ENCODE results near the gene MMP17. TPM values are rescaled to one million over a fixed set of nuclear protein-coding genes. Genes with fewer than 3 reads are reported as not detected.
"Not testable (repeated sequence)": the region's sequence is repeated elsewhere in the genome, so short reads cannot be mapped to it uniquely, and the experiment has no call there.

MMP17 gene
- total RNA-seq, 1 experiment from 2014 or later = 12.6 TPM

- H3K27ac ChIP-seq (ENCODE audit: low read depth, low read length, poor library complexity, severe bottlenecking) = no peak overlapping the region
- ChIA-PET POLR2A (ENCODE audit: low non-redundant PET) (no interaction called here), CTCF (no interaction called here)
- no peaks in the 10 kb centered on the region for H3K9me3 ChIP-seq (ENCODE audit: low read depth, low read length, poor library complexity, severe bottlenecking)
- TF ChIP-seq, protein P1, sequence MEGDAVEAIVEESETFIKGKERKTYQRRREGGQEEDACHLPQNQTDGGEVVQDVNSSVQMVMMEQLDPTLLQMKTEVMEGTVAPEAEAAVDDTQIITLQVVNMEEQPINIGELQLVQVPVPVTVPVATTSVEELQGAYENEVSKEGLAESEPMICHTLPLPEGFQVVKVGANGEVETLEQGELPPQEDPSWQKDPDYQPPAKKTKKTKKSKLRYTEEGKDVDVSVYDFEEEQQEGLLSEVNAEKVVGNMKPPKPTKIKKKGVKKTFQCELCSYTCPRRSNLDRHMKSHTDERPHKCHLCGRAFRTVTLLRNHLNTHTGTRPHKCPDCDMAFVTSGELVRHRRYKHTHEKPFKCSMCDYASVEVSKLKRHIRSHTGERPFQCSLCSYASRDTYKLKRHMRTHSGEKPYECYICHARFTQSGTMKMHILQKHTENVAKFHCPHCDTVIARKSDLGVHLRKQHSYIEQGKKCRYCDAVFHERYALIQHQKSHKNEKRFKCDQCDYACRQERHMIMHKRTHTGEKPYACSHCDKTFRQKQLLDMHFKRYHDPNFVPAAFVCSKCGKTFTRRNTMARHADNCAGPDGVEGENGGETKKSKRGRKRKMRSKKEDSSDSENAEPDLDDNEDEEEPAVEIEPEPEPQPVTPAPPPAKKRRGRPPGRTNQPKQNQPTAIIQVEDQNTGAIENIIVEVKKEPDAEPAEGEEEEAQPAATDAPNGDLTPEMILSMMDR (conservative IDR thresholded peaks at IDR 0.05; ENCODE audit: low read depth, low read length) = no peak
- no peak for TF ChIP-seq EZH2 (IDR thresholded peaks at IDR 0.05; ENCODE audit: borderline replicate concordance, low read depth, low read length, poor library complexity, severe bottlenecking)
- H3K4me3 ChIP-seq (ENCODE audit: low read depth, low read length, poor library complexity, severe bottlenecking) = no peak overlapping the region
- no peak for DNase-seq (ENCODE audit: low spot score)
- no peaks in the 10 kb centered on the region for H3K4me1 ChIP-seq (ENCODE audit: insufficient read depth, low read length, poor library complexity, severe bottlenecking)
- BruUV-seq (replicated peaks) = no TSS peak
- intact Hi-C loops (cut with micrococcal nuclease; ENCODE audit: unreplicated experiment) = no loop called here
- H3K27me3 ChIP-seq (replicated peaks; ENCODE audit: insufficient read depth, low read depth, low read length, poor library complexity) = no peaks in the 10 kb centered on the region
- peaks cover 4% of the 10 kb centered on the region for H3K36me3 ChIP-seq (ENCODE audit: insufficient read depth, low read length, poor library complexity, severe bottlenecking)
Observed at GRCh38 chr12:131805421-131805820, 22.8 kb upstream of the MMP17 start.

- POLR2A ChIA-PET (ENCODE audit: low non-redundant PET) = no interaction called here
- TF ChIP-seq EZH2 (IDR thresholded peaks at IDR 0.05; ENCODE audit: borderline replicate concordance, low read depth, low read length, poor library complexity, severe bottlenecking) = no peak
- TF ChIP-seq, protein P1 (conservative IDR thresholded peaks at IDR 0.05; ENCODE audit: low read depth, low read length) = no peak
- intact Hi-C loops (cut with micrococcal nuclease; ENCODE audit: unreplicated experiment) = no loop called here
- H3K4me1 ChIP-seq (ENCODE audit: insufficient read depth, low read length, poor library complexity, severe bottlenecking) = no peaks in the 10 kb centered on the region
- H3K4me3 ChIP-seq (ENCODE audit: low read depth, low read length, poor library complexity, severe bottlenecking) = no peak overlapping the region
- no TSS peak for BruUV-seq (replicated peaks)
- no peaks in the 10 kb centered on the region for H3K27me3 ChIP-seq (replicated peaks; ENCODE audit: insufficient read depth, low read depth, low read length, poor library complexity)
- H3K27ac ChIP-seq (ENCODE audit: low read depth, low read length, poor library complexity, severe bottlenecking) = no peak overlapping the region
- CTCF ChIA-PET = no interaction called here
- H3K36me3 ChIP-seq (ENCODE audit: insufficient read depth, low read length, poor library complexity, severe bottlenecking) = no peaks in the 10 kb centered on the region
- H3K9me3 ChIP-seq (ENCODE audit: low read depth, low read length, poor library complexity, severe bottlenecking) = no peaks in the 10 kb centered on the region
- no peak for DNase-seq (ENCODE audit: low spot score)
Observed at GRCh38 chr12:131806674-131807073, 21.5 kb upstream of the MMP17 start.

DNA sequence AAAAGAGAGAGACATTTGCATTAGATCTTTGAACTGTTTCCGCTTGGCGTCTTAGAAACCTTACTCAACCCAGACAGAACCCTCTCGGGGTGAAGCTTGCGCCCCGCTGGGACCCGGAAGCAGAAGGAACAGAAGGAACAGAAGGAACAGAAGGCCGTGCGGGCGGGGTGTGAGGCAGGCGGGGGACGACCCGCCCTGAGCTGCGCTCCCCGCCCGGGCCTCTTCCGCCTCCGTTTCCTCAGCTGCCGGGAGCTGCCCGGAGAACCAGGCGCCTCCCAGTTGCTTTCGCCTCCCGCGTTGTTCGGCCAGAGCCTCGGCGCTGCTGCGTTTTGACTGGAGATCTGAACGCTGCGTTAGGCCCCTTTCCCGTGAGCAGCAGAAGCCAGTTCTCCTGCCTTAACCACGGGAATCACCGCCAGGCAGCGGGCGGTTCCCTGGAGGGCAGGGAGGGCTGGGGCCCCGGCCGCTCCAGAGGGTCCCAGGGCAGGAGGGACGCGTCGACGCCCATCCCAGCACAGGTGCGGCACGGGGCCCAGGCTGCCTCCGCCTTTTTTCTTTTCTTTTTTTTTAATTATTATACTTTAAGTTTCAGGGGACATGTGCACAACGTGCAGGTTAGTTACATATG, 19.3 kb upstream of the MMP17 start:
- intact Hi-C loops (cut with micrococcal nuclease; ENCODE audit: unreplicated experiment) = no loop called here
- Histone ChIP-seq H3K9me3 (ENCODE audit: low read depth, low read length, poor library complexity, severe bottlenecking) (no peaks in the 10 kb centered on the region), H3K27ac (ENCODE audit: low read depth, low read length, poor library complexity, severe bottlenecking) (no peak overlapping the region), H3K36me3 (ENCODE audit: insufficient read depth, low read length, poor library complexity, severe bottlenecking) (no peaks in the 10 kb centered on the region), H3K27me3 (replicated peaks; ENCODE audit: insufficient read depth, low read depth, low read length, poor library complexity) (no peaks in the 10 kb centered on the region), H3K4me3 (ENCODE audit: low read depth, low read length, poor library complexity, severe bottlenecking) (no peak overlapping the region), H3K4me1 (ENCODE audit: insufficient read depth, low read length, poor library complexity, severe bottlenecking) (no peaks in the 10 kb centered on the region)
- TF ChIP-seq, protein P1 (conservative IDR thresholded peaks at IDR 0.05; ENCODE audit: low read depth, low read length) = no peak
- no peak for TF ChIP-seq EZH2 (IDR thresholded peaks at IDR 0.05; ENCODE audit: borderline replicate concordance, low read depth, low read length, poor library complexity, severe bottlenecking)
- ChIA-PET CTCF (no interaction called here), POLR2A (ENCODE audit: low non-redundant PET) (no interaction called here)
- no TSS peak for BruUV-seq (replicated peaks)
- DNase-seq (ENCODE audit: low spot score) = no peak

- H3K27me3 ChIP-seq (replicated peaks; ENCODE audit: insufficient read depth, low read depth, low read length, poor library complexity); H3K4me1 ChIP-seq (ENCODE audit: insufficient read depth, low read length, poor library complexity, severe bottlenecking); H3K36me3 ChIP-seq (ENCODE audit: insufficient read depth, low read length, poor library complexity, severe bottlenecking); H3K9me3 ChIP-seq (ENCODE audit: low read depth, low read length, poor library complexity, severe bottlenecking); BruUV-seq (replicated peaks); POLR2A ChIA-PET (ENCODE audit: low non-redundant PET); DNase-seq (ENCODE audit: low spot score); H3K27ac ChIP-seq (ENCODE audit: low read depth, low read length, poor library complexity, severe bottlenecking); H3K4me3 ChIP-seq (ENCODE audit: low read depth, low read length, poor library complexity, severe bottlenecking); intact Hi-C loops (cut with micrococcal nuclease; ENCODE audit: unreplicated experiment); CTCF ChIA-PET: not testable (repeated sequence)
Observed at GRCh38 chr12:131809476-131810254, 18.5 kb upstream of the MMP17 start.
